Measurements from ENCODE around the gene PI4K2A. TPM values are rescaled to one million over a fixed set of nuclear protein-coding genes. Genes with fewer than 3 reads are reported as not detected.

PI4K2A gene
- total and polyA plus RNA-seq, 2 donors (not counting 1 experiment from before 2014, with no cell fraction given), result 26.6 to 30.7 TPM

DNA sequence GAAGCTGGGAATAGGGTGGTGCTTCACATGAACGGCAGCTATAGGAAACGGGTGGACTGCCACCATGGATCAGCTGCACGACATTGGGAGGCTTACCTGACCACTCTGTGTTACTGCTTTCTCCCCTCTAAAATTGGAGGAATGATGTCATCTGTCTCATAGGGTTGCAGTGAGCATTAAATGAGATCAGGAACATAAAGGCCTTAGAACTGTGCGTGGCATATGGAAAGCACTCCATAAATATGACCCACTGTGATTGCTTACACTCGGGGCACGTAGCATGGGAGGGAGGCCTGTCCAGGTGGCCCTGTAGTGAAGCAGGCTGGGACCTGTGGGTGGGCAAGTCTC, 41.2 kb upstream of the PI4K2A start:
- H3K4me2 ChIP-seq (ENCODE audit: extremely low read depth, insufficient read depth, low read length), result no peak overlapping the region
- no peak for DNase-seq (ENCODE audit: low read depth in 2 of 2)
- H4K20me1 ChIP-seq (ENCODE audit: control insufficient read depth, extremely low read depth, insufficient read depth, low read length), result no peaks in the 10 kb centered on the region
- H3K27me3 ChIP-seq (ENCODE audit: control insufficient read depth, insufficient read depth, low read length), result no peaks in the 10 kb centered on the region
- H3K36me3 ChIP-seq (ENCODE audit: control insufficient read depth, insufficient read depth, low read length), result no peaks in the 10 kb centered on the region
- TF ChIP-seq, protein P1, sequence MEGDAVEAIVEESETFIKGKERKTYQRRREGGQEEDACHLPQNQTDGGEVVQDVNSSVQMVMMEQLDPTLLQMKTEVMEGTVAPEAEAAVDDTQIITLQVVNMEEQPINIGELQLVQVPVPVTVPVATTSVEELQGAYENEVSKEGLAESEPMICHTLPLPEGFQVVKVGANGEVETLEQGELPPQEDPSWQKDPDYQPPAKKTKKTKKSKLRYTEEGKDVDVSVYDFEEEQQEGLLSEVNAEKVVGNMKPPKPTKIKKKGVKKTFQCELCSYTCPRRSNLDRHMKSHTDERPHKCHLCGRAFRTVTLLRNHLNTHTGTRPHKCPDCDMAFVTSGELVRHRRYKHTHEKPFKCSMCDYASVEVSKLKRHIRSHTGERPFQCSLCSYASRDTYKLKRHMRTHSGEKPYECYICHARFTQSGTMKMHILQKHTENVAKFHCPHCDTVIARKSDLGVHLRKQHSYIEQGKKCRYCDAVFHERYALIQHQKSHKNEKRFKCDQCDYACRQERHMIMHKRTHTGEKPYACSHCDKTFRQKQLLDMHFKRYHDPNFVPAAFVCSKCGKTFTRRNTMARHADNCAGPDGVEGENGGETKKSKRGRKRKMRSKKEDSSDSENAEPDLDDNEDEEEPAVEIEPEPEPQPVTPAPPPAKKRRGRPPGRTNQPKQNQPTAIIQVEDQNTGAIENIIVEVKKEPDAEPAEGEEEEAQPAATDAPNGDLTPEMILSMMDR (conservative IDR thresholded peaks at IDR 0.05 in 1 of 2, IDR thresholded peaks at IDR 0.05 in 1 of 2; ENCODE audit: low read depth in 1 of 2, low read length in 2 of 2), result no peak
- no peak for TF ChIP-seq EZH2 (IDR thresholded peaks at IDR 0.05; ENCODE audit: low read length, missing control alignments)
- H3K27ac ChIP-seq (ENCODE audit: insufficient read depth, low read length), result no peak overlapping the region
- H3K4me1 ChIP-seq (ENCODE audit: control insufficient read depth, extremely low read depth, insufficient read depth, low read length), result peaks cover 11% of the 10 kb centered on the region
- no peaks in the 10 kb centered on the region for H3K9me3 ChIP-seq (ENCODE audit: control insufficient read depth, insufficient read depth, low read depth, low read length)
- H3K79me2 ChIP-seq (ENCODE audit: control insufficient read depth, insufficient read depth, low read length), result no peaks in the 10 kb centered on the region
- H3K4me3 ChIP-seq (replicated peaks in 1 of 4; ENCODE audit: control extremely low read depth in 1 of 4, insufficient read depth in 1 of 4, low read depth in 3 of 4, low read length in 4 of 4), result no peak overlapping the region
- no peak overlapping the region for H3K9ac ChIP-seq (ENCODE audit: insufficient read depth, low read length)
- H2AFZ ChIP-seq (ENCODE audit: low read length), result no peak overlapping the region

DNA sequence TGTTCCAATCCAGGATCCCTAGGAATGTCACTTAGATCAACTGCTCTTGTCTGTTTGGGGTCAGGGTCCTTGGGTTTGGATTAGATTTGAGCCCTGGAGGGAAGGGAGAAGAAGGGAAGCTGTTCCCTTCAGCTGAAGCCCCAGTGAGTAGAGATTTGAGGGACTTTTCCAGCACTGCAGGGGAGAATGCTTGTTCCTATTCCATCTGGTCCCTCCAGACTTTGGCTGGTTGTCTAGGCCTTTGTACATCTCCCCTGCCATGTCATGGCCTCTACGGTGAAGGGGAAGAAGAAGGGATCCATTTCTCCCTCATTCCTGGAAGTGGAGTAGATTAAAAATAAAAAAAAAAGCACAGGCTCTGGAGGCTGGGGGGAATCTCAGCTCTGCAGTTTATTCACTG, 39.9 kb upstream of the PI4K2A start:
- TF ChIP-seq, protein P1 (conservative IDR thresholded peaks at IDR 0.05 in 1 of 2, IDR thresholded peaks at IDR 0.05 in 1 of 2; ENCODE audit: low read depth in 1 of 2, low read length in 2 of 2), result no peak
- no peak for TF ChIP-seq EZH2 (IDR thresholded peaks at IDR 0.05; ENCODE audit: low read length, missing control alignments)
- no peak for DNase-seq (ENCODE audit: low read depth in 2 of 2)
- no peaks in the 10 kb centered on the region for H3K36me3 ChIP-seq (ENCODE audit: control insufficient read depth, insufficient read depth, low read length)
- no peaks in the 10 kb centered on the region for H3K27me3 ChIP-seq (ENCODE audit: control insufficient read depth, insufficient read depth, low read length)
- H3K4me2 ChIP-seq (ENCODE audit: extremely low read depth, insufficient read depth, low read length), result no peak overlapping the region
- no peak overlapping the region for H3K9ac ChIP-seq (ENCODE audit: insufficient read depth, low read length)
- no peak overlapping the region for H2AFZ ChIP-seq (ENCODE audit: low read length)
- H4K20me1 ChIP-seq (ENCODE audit: control insufficient read depth, extremely low read depth, insufficient read depth, low read length), result no peaks in the 10 kb centered on the region
- H3K9me3 ChIP-seq (ENCODE audit: control insufficient read depth, insufficient read depth, low read depth, low read length), result no peaks in the 10 kb centered on the region
- H3K4me1 ChIP-seq (ENCODE audit: control insufficient read depth, extremely low read depth, insufficient read depth, low read length), result peaks cover 10% of the 10 kb centered on the region
- H3K79me2 ChIP-seq (ENCODE audit: control insufficient read depth, insufficient read depth, low read length), result no peaks in the 10 kb centered on the region
- H3K27ac ChIP-seq (ENCODE audit: insufficient read depth, low read length), result no peak overlapping the region
- H3K4me3 ChIP-seq (replicated peaks in 1 of 4; ENCODE audit: control extremely low read depth in 1 of 4, insufficient read depth in 1 of 4, low read depth in 3 of 4, low read length in 4 of 4), result no peak overlapping the region

DNA sequence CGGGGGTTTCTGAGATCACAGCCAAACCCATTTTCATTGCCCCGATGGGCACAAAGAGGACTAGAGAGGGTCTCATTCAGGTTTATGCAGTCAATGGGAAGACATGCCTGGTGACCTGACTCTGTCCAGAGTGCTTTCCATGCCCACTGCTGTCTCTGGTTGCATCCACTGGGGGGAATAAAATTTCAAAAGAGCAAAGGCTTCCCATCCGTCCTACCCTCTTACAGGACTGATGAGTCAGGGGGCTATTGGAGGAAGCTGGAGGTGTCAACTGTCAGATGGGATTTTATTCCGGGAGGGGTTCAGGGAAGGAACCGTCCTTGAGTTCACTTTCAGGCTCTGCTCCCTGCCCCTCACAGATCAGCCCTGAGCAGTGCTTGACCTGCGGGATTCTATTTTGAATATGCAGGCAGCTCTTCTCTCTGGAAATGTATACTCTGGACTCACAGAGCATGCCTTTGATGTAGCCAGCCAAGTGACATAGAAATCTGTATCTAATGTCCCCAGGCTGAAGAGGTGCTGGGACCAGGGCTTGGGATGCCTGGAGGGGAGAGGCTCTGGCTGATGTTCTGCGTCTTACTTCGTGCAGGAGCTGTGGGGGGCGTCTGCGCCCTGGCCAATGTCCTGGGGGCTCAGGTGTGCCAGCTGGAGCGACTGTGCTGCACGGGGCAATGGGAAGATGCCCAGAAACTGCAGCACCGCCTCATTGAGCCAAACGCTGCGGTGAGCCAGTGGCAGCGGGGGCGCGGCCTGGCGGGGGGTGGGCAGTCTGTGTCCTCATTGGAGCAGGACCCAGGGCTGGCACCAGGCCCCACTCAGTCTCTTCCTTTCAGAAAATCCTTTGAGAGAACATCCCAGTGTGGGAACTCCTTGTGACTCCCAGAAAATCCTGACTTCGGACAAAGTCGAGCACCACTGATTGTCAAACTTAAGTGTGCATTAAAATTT, 38.9 kb upstream of the PI4K2A start:
- H3K4me3 ChIP-seq (replicated peaks in 1 of 4; ENCODE audit: control extremely low read depth in 1 of 4, insufficient read depth in 1 of 4, low read depth in 3 of 4, low read length in 4 of 4), result no peak overlapping the region
- no peak for DNase-seq (ENCODE audit: low read depth in 2 of 2)
- no peaks in the 10 kb centered on the region for H3K9me3 ChIP-seq (ENCODE audit: control insufficient read depth, insufficient read depth, low read depth, low read length)
- H3K4me2 ChIP-seq (ENCODE audit: extremely low read depth, insufficient read depth, low read length), result no peak overlapping the region
- H3K27ac ChIP-seq (ENCODE audit: insufficient read depth, low read length), result no peak overlapping the region
- H3K4me1 ChIP-seq (ENCODE audit: control insufficient read depth, extremely low read depth, insufficient read depth, low read length), result peaks cover under 1% of the 10 kb centered on the region
- H2AFZ ChIP-seq (ENCODE audit: low read length), result no peak overlapping the region
- H3K27me3 ChIP-seq (ENCODE audit: control insufficient read depth, insufficient read depth, low read length), result no peaks in the 10 kb centered on the region
- H3K9ac ChIP-seq (ENCODE audit: insufficient read depth, low read length), result no peak overlapping the region
- TF ChIP-seq, protein P1 (conservative IDR thresholded peaks at IDR 0.05 in 1 of 2, IDR thresholded peaks at IDR 0.05 in 1 of 2; ENCODE audit: low read depth in 1 of 2, low read length in 2 of 2), result no peak
- TF ChIP-seq EZH2 (IDR thresholded peaks at IDR 0.05; ENCODE audit: low read length, missing control alignments), result no peak
- no peaks in the 10 kb centered on the region for H3K79me2 ChIP-seq (ENCODE audit: control insufficient read depth, insufficient read depth, low read length)
- H3K36me3 ChIP-seq (ENCODE audit: control insufficient read depth, insufficient read depth, low read length), result no peaks in the 10 kb centered on the region
- no peaks in the 10 kb centered on the region for H4K20me1 ChIP-seq (ENCODE audit: control insufficient read depth, extremely low read depth, insufficient read depth, low read length)

Measured in fibroblast of lung (primary cell).